HG03066 (cell line): ENCODE data around the gene ERG.

Experiments used
- ATAC-seq: cut with Tn5 transposase; IDR thresholded peaks from one replicate; pipeline ENCODE4 v1.9.1; 2021; ENCODE audit warnings: low read depth; ENCODE audit not compliant: unreplicated experiment

ERG gene

GRCh38 chr21:38399103-38399502, 99.2 kb downstream of the ERG start:
- no peak for ATAC-seq

- ATAC-seq = no peak
Observed at GRCh38 chr21:38396325-38396724, 102.0 kb downstream of the ERG start.

GRCh38 chr21:38395581-38395980, 102.7 kb downstream of the ERG start:
- ATAC-seq = no peak

GRCh38 chr21:38392661-38393060, 105.6 kb downstream of the ERG start:
- no peak for ATAC-seq

GRCh38 chr21:38389896-38390295, 108.4 kb downstream of the ERG start:
- no peak for ATAC-seq

GRCh38 chr21:38389354-38389676, 109.0 kb downstream of the ERG start:
- ATAC-seq = no peak

- ATAC-seq = no peak
Observed at GRCh38 chr21:38388647-38389353, 109.5 kb downstream of the ERG start.

- ATAC-seq = no peak
Observed at GRCh38 chr21:38388203-38388602, 110.1 kb downstream of the ERG start.

GRCh38 chr21:38386967-38387366, 111.3 kb downstream of the ERG start:
- no peak for ATAC-seq

- ATAC-seq = no peak
Observed at GRCh38 chr21:38385427-38386175, 112.7 kb downstream of the ERG start.

GRCh38 chr21:38384675-38385426, 113.4 kb downstream of the ERG start:
- no peak for ATAC-seq

- no peak for ATAC-seq
Observed at GRCh38 chr21:38384238-38384560, 114.1 kb downstream of the ERG start.

- ATAC-seq = no peak
Observed at GRCh38 chr21:38383411-38384237, 114.7 kb downstream of the ERG start.

GRCh38 chr21:38380481-38381137, 117.7 kb downstream of the ERG start:
- no peak for ATAC-seq

GRCh38 chr21:38379147-38379546, 119.1 kb downstream of the ERG start:
- ATAC-seq = no peak

GRCh38 chr21:38377165-38378088, 120.8 kb downstream of the ERG start:
- no peak for ATAC-seq

GRCh38 chr21:38376693-38377092, 121.6 kb downstream of the ERG start:
- ATAC-seq = no peak

- ATAC-seq = no peak
Observed at GRCh38 chr21:38376235-38376634, 122.0 kb downstream of the ERG start.

- no peak for ATAC-seq
Observed at GRCh38 chr21:38367646-38368045, 130.6 kb downstream of the ERG start.
